Chondrocyte (in vitro differentiated cells): ENCODE results near the gene ECHDC3. TPM values are rescaled to one million over a fixed set of nuclear protein-coding genes. Genes with fewer than 3 reads are reported as not detected.

Experiments
- DNase-seq: peaks from one replicate; pipeline ENCODE4 v3.0.0; 2021; ENCODE audit warnings: mixed read lengths, low spot score
- H3K27ac Mint-ChIP-seq: one replicate; pipeline ENCODE4 v1.8.0; 2021; ENCODE audit warnings: mild to moderate bottlenecking, moderate library complexity, mixed read lengths; ENCODE audit not compliant: unreplicated experiment
- H3K27me3 Mint-ChIP-seq: 2 replicates; pipeline ENCODE4 v1.8.0; 2021; ENCODE audit warnings: low read depth, mixed read lengths
- H3K36me3 Mint-ChIP-seq: 2 replicates; pipeline ENCODE4 v1.8.0; 2021; ENCODE audit warnings: low read depth, mixed read lengths
- H3K4me1 Mint-ChIP-seq: 2 replicates; pipeline ENCODE4 v1.8.0; 2021; ENCODE audit warnings: low read depth, mild to moderate bottlenecking, mixed read lengths
- H3K4me3 Mint-ChIP-seq: one replicate; pipeline ENCODE4 v1.8.0; 2021; ENCODE audit warnings: mild to moderate bottlenecking, moderate library complexity, mixed read lengths; ENCODE audit not compliant: unreplicated experiment
- H3K9me3 Mint-ChIP-seq: 2 replicates; pipeline ENCODE4 v1.8.0; 2021; ENCODE audit warnings: low read depth, mixed read lengths
- total RNA-seq: library from RNA; stranded (reverse); gene quantifications from 3 replicates; pipeline ENCODE4 v1.2.1, GENCODE V29; 2021
- TF ChIP-seq, protein P1 (sequence below): fragments of 200-600 bp; sonication (generic); IDR thresholded peaks from 2 replicates; pipeline ENCODE4 v1.5.0; 2021; ENCODE audit warnings: antibody characterized with exemption, mild to moderate bottlenecking, moderate library complexity

ECHDC3 gene
- total RNA-seq, 1 donor from 2014 or later = 5.7 TPM

DNA sequence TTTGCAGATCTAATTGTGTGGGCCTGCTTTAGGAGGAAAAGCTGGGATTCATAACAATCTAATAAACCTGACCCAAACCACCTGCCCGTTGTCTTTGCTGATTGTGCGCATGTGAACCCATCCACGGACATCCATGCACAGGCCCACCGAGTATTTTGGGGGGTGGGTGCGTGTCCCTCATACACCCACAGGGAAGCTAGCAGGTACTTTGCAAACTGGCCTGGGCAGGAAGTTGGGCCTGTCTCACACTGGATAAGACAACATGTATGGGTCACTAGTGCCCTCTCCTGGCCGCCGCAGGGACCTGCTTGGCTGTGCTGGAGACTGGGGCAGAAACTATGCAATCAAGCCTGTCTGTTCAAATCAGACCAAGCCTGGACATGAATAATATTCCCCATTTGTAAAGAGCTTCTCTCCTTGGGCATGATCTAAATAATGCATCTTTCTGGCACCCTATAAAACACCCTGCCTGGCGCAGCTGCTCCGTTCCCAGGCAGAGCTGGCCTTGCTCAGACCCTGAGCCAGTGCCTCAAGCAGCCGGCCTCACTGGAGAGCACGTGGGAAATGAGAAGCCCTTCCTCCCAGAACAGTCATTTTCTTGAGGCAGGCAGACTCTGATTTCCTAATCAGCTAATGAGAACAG lies 15.8 kb downstream of the ECHDC3 start:
- no peaks in the 10 kb centered on the region for H3K27me3 Mint-ChIP-seq
- TF ChIP-seq, protein P1, sequence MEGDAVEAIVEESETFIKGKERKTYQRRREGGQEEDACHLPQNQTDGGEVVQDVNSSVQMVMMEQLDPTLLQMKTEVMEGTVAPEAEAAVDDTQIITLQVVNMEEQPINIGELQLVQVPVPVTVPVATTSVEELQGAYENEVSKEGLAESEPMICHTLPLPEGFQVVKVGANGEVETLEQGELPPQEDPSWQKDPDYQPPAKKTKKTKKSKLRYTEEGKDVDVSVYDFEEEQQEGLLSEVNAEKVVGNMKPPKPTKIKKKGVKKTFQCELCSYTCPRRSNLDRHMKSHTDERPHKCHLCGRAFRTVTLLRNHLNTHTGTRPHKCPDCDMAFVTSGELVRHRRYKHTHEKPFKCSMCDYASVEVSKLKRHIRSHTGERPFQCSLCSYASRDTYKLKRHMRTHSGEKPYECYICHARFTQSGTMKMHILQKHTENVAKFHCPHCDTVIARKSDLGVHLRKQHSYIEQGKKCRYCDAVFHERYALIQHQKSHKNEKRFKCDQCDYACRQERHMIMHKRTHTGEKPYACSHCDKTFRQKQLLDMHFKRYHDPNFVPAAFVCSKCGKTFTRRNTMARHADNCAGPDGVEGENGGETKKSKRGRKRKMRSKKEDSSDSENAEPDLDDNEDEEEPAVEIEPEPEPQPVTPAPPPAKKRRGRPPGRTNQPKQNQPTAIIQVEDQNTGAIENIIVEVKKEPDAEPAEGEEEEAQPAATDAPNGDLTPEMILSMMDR = peak; percentile 98
- H3K4me3 Mint-ChIP-seq = no peak overlapping the region
- peaks cover 16% of the 10 kb centered on the region for H3K4me1 Mint-ChIP-seq
- peaks cover 4% of the 10 kb centered on the region for H3K36me3 Mint-ChIP-seq
- H3K9me3 Mint-ChIP-seq = no peaks in the 10 kb centered on the region
- no peak for DNase-seq
- peak overlapping the region; percentile 89 for H3K27ac Mint-ChIP-seq

DNA sequence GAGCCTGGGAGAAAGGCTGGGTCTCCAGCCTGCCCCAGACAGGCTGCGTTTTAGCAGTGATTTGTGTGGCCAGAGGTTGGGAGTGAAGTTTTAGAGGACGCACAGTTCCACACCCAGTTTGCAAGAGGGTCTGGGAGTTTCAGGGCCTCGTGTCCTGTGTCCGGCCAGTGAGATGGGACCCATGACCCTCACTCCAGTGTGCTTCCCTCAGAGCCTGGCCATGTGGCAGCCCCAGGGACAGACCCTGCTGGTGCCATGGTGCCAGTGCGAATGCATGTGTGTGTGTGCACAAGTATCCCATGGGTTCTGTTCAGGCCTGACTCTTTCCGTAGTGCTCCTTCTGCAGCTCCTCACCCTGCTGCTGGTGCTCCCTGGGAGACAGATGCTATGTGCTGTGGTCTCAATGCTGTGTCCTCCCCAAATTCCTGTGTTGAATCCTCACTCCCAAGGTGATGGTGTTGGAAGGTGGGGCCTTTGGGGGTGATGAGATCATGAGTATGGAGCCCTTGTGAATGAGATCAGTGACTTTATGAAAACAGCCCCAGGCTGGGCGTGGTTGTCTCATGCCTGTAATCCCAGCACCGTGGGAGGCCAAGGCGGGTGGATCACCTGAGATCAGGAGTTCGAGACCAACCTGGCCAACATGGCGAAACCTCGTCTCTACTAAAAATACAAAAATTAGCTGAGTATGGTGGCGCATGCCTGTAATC lies 16.5 kb downstream of the ECHDC3 start:
- H3K9me3 Mint-ChIP-seq = no peaks in the 10 kb centered on the region
- no peak overlapping the region for H3K27ac Mint-ChIP-seq
- H3K27me3 Mint-ChIP-seq = no peaks in the 10 kb centered on the region

DNA sequence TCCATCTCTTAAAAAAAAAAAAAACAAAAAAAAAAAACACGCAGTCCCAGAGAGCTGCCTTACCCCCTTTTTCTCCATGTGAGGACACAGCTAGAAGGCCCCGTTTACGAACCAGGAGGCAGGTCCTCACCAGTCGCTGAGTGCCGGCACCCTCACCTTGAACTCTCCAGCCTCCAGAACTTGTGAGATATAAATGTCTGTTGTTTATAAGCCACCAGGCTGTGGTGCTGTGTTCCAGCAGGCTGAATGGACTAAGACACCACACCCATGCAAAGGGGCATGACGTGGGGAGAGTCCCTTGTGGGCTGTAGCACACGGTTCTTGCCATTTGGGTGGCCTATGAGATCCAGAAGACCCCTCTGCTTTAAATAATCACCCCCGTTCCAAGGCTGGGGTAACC lies 17.2 kb downstream of the ECHDC3 start:
- H3K36me3 Mint-ChIP-seq = peaks cover 4% of the 10 kb centered on the region
- H3K4me1 Mint-ChIP-seq = peaks cover 13% of the 10 kb centered on the region
- DNase-seq = no peak
- no peaks in the 10 kb centered on the region for H3K27me3 Mint-ChIP-seq
- no peak overlapping the region for H3K4me3 Mint-ChIP-seq
- H3K27ac Mint-ChIP-seq = no peak overlapping the region
- no peaks in the 10 kb centered on the region for H3K9me3 Mint-ChIP-seq
- TF ChIP-seq, protein P1 = no peak

More for the DNA sequence above, 16.5 kb downstream of the ECHDC3 start:
- H3K36me3 Mint-ChIP-seq = peaks cover 4% of the 10 kb centered on the region
- DNase-seq = no peak
- TF ChIP-seq, protein P1 = no peak
- no peak overlapping the region for H3K4me3 Mint-ChIP-seq
- H3K4me1 Mint-ChIP-seq = peaks cover 16% of the 10 kb centered on the region

DNA sequence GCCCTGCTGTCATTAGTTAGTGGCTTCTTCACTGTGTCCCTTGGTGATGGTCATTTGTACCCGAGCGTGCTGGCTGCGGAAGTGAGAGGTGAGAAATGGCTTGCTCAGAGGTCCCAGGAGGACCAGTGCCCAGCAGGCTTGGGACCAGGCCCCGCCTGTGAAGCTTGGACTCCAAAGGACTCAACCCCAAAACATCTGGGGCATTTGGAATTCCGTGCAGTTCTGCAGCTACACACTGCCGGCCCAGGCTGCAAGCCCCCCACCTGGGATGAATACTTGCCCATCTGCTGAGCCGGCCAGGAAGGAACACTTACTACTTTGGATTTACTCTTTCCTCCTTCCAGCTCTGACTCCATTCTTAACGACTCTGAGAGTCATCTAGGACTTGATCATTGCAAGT lies 18.0 kb downstream of the ECHDC3 start:
- Mint-ChIP-seq H3K4me3 (no peak overlapping the region), H3K4me1 (peaks cover 12% of the 10 kb centered on the region), H3K27ac (no peak overlapping the region), H3K27me3 (no peaks in the 10 kb centered on the region), H3K9me3 (no peaks in the 10 kb centered on the region), H3K36me3 (peaks cover 7% of the 10 kb centered on the region)
- no peak for DNase-seq
- TF ChIP-seq, protein P1 = no peak

DNA sequence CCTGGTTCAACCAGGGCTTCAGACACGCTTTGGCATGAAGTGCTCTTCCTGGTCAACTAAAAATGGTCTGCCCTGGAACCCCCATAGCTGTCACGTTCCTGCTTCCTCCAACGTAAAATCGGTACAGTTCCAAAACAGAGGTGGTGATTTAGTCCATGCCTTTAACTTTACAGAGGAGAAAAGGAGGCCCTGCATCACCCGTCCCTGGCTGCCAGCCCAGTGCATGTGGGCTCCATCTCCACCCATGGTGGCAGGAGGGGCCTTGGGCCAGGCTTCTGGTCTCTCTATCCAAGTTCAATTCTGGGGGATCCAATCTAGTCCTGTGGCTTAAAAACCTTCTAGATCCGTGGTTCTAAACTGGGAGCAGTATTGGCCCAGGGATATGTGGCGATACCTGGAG lies 18.7 kb downstream of the ECHDC3 start:
- Mint-ChIP-seq H3K27ac (no peak overlapping the region), H3K27me3 (no peaks in the 10 kb centered on the region), H3K4me1 (peaks cover 12% of the 10 kb centered on the region), H3K9me3 (no peaks in the 10 kb centered on the region), H3K36me3 (peaks cover 3% of the 10 kb centered on the region), H3K4me3 (no peak overlapping the region)
- DNase-seq = no peak
- TF ChIP-seq, protein P1 = no peak
